ENCODE results near the gene GLRX2.
A peak's percentile ranks its signal among the peaks of the same experiment; 100 is the strongest.
"Not testable (repeated sequence)": the region's sequence is repeated elsewhere in the genome, so short reads cannot be mapped to it uniquely, and the experiment has no call there.

Gene GLRX2, protein sequence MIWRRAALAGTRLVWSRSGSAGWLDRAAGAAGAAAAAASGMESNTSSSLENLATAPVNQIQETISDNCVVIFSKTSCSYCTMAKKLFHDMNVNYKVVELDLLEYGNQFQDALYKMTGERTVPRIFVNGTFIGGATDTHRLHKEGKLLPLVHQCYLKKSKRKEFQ

DNA sequence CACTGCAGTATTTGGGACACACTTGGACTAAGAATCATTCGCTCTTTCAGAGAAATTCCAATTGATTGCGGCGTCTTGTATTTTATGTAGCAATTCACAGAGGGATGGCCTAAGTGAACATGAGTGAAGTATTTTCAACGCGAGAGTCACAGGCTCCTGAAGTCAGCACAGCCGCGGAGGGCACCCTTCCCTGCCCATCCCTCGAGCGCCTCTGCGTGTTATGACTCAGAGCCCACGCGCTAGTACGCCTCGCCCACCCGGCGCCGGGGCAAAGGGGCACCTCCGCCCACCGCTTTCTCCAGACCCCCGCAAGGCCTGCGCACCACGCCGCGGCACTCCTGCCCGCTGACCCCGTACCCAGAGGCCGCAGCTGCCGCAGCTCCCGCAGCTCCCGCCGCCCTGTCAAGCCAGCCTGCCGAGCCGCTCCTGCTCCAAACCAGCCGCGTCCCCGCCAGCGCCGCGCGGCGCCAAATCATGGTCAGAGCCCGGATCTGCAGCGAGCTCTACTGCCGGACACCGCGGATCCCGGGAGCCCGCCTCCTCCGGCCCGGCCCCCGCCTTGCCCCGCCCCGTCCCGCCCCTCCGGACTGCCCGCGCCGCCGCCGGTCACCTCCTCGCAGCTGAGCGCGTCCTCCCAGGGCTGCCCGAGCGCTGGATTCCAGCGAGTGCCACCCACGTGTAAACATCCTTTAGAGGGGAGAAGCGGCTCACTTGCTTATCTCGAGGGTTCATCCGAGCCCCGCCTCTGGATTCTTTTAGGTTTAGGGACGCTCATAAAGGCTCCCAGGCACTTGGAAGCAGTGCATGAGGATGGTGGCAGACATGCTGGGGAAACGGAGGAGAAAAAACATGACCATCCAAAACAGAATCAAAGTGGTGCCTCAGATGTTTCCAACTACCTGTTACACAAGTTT, at the start of gene GLRX2:
Gene GLRX2 (minus strand): TSS at position 508 of the 914 bp plus-strand sequence. CDS start 32 bp downstream, at position 476.
- peak; percentile 63 to 71 for DNase-seq

DNA sequence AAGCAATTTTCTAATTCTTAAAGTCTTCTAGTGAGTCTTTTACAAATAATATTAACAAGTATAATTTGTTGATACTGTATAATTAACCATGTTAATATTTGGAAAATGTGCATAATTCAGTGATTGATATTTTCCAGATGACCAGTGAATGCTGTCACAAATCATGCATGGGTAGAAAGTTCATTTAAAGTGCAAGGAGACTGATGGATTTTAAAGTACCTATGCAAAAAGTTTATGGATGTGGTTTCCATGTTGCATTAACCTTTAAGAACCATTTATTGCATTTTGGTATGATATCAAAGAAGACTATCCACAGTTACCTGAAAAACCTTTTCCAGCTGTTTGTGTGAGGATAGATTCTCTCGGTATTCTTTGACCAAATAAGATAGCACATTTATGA, 39.8 kb upstream of the GLRX2 start:
- no peak for DNase-seq

DNA sequence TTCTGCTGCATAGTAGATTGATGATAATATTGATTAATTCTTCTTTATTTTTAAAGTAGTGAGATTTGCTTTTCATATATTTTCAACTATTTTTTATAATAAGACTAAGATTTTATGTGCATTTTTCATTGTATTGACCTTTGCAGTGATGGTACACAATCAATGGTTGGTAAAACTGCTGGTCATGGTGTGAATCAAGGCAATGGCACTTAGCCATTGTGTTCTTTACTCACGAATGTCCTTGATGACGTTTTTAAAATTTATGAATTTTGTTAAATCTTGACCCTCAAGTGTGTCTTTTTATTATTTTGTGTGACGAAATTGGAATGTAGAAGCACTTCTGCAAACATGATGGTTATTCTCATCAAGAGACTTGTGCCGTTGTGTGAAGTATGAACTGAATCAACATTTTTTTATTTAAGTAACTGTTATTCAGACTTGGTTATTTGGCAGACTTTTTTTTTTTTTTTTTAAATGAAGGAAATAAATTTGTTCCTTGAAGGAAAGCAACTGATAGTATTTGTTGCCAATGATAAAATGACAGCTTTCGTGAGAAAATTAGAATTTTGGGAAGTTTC, 39.2 kb upstream of the GLRX2 start:
- no peak for DNase-seq

DNA sequence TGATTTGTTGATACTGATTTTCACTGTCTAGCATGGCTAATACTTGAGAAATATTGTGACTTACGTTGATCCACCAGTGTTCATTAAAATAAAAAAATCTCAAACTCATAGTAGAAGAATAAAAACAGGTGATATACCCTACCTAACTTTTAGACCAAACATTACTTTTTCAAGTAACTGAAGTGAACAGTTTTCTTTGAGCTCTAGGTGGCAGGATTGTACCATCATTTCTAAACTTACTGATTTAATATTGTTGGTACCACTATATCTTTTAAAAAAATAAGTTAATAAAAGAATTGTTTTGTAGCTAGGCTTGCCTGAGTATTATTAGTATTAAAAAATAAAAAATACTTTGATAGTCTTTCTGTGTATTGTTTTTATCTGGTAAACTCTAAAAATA, 38.1 kb upstream of the GLRX2 start:
- no peak for DNase-seq

DNA sequence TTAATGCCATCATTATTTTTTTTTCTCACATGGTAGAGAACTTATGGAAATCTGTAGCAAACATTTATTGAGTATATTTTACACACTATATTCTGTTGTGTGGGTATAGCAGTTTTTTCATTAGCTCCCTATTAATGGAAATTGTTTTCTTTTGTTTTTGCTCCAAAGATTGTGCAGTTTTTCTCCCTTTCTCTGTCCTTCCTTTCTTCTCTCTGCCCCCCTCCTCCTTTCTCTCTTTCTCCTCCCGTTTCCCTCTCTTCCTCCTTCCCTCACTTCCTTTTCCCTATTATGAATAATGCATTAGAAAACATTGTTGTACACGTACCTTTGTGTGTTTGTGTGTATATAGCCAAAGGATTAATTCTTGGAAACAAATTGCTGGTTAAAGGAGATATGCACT, 37.2 kb upstream of the GLRX2 start:
- DNase-seq = no peak

DNA sequence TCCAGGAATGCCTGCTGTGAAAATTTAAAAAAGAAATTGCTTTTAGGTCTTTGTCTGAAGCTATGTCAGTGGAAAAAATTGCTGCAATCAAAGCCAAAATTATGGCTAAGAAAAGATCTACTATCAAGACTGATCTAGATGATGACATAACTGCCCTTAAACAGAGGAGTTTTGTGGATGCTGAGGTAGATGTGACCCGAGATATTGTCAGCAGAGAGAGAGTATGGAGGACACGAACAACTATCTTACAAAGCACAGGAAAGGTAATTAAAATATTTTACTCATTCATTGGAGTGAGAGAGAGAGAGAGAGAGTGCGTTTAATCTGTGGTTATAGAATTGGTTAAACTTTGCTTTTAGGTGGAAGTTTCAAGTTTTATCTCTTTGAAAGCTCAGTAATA, 36.6 kb upstream of the GLRX2 start:
- DNase-seq = no peak

DNA sequence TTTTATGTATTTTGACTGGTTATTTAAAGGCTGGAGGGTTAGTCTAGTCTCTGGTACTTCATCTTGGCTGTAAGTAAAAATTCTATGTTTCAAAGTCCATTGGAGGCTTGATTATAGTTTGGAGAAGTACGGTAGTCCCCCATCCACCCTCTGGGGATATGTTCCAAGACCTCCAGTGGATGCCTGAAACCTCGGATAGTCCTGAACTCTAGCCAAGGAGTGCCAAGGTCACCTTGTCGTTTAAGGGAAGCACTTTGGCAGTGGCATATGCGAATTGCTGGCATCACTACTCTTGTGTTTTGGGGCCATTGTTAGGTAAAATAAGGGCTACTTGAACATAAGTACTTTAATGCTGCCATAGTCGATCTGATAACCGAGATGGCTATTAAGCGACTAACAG, 35.0 kb upstream of the GLRX2 start:
- no peak for DNase-seq

DNA sequence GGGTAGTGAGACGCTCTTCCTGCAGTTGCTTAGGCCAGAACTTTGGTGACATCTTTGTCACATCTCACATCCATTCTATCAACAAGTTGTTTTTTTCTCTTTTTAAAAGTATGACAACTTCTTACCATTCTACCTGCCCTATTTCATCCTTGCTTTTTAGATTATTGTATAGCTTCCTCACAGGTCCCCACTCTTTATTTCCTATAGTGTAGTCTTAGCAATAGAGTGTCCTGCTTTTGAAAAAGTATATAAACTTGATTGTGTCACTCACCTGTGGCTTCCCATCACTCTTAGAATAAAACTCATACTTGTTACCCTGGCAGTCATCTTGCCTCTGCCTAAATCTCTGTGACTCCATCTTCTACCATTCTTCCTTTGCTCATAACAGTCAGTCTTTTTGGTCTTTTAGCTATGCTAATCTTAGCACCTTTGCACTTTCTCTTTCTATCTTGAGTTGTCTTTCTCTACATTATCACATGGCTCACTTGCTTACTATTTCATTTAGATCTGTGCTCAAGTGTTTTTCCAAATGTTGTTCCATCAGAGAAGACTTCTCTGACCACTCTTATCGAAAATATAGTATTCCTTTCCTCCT, 26.1 kb upstream of the GLRX2 start:
- no peak for DNase-seq

DNA sequence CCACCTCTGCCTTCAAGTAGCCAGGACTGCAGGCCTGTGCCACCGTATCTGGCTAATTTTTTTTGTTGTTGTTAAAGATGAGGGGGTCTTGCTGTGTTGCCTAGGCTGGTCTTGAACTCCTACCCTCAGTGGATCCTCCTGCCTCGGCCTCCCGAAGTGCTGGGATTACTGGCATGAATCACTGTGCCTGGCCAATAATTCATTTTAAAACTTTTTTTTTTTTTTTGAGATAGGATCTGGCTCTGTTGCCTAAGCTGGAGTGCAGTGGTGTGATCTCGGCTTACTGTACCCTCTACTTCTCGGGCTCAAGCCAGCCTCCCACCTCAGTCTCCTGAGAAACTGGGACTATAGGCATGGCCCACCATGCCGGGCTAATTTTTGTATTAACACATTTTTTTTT, 20.2 kb upstream of the GLRX2 start:
- DNase-seq = no peak

DNA sequence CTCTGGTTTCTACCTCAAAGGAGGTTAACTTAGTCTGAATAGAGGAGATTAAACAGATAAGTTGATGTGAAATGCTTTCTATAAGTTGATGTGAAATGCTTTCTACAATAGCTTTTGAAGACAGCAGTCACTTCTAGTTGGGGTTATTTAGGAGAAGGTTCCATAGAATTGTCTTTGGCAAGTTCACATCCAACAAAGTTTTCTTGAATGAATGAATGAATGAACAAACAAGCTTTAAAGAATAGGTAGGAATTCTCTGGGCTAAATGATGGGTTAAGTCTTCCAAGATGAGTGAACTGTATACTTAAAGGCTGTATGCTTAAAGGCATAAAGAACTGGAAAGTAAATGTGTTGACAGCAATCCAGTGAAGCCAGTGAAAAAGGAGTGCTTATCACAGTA, 18.5 kb upstream of the GLRX2 start:
- no peak for DNase-seq

DNA sequence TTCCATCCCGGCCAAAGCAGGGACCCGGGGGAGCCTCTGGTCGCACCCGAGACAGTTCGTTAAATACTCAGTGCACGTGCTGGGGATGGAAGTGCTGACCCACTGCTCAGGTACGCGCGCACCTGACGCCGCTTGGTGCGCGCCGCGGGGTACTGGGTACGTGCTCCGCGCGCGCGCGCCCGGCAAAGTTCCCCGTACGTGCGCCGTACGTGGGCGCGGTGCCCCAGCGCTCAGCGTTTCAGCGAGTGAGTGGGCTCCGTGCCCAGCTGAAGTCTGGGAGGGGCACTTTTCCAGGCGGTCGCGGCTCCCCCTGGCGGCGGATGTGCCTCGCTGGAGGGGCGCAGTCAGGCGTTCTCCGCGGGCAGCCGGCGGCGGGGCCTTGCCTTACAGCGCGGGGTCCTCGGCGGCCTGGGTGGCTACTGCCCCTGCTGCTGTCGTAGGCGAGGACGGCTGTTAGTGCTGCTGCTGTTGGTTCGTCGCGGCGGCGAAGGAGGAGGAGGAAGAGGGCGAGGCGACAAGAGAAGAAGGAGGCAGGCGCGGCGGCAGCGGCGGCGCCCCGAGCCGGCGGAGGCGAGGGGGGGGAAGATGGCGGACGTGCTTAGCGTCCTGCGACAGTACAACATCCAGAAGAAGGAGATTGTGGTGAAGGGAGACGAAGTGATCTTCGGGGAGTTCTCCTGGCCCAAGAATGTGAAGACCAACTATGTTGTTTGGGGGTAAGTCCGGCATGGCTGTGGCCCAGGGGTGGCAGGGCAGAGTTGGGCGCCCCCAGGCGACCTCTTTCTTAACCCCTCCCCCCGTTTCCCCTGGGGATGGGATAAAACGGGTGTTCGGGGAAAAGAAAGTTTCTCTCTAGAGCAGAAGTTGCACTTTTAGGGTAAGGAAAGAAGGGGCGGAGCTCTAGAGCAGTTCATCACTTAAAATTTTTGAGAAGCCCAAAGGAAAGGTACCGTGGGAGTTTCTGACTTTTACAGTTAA, 16.7 kb upstream of the GLRX2 start, which contains the start of gene CDC73:
Gene CDC73 (plus strand): TSS at position 416 of the 978 bp plus-strand sequence. CDS start 170 bp downstream, at position 586.
- peak; percentile 99 to 100 for DNase-seq

DNA sequence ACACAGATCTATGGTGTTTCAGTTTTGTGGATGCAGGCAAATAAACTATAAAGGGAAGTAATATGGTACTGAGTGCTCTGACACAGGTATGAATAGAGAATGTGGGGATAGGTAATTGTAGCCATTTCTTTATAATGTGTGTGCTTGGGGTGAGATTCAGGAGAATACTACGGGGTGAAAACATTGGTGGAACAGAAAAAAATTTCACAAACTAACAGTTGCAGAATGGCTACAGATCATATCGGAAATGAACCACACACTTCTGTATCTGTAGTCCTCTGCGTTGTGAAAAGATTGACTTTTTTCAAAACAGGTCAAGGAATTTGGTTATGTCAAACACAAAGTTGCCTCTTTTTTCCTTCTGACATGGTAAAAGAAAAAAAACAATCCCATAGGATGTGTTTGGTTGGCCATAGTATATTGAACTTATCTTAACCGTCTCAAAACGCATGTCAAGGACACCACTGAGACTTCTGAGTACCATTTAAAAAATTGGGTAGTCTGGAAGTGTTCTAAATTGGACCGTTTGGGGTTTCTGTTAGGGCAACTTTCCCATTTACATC, 15.5 kb upstream of the GLRX2 start:
- no peak for DNase-seq

DNA sequence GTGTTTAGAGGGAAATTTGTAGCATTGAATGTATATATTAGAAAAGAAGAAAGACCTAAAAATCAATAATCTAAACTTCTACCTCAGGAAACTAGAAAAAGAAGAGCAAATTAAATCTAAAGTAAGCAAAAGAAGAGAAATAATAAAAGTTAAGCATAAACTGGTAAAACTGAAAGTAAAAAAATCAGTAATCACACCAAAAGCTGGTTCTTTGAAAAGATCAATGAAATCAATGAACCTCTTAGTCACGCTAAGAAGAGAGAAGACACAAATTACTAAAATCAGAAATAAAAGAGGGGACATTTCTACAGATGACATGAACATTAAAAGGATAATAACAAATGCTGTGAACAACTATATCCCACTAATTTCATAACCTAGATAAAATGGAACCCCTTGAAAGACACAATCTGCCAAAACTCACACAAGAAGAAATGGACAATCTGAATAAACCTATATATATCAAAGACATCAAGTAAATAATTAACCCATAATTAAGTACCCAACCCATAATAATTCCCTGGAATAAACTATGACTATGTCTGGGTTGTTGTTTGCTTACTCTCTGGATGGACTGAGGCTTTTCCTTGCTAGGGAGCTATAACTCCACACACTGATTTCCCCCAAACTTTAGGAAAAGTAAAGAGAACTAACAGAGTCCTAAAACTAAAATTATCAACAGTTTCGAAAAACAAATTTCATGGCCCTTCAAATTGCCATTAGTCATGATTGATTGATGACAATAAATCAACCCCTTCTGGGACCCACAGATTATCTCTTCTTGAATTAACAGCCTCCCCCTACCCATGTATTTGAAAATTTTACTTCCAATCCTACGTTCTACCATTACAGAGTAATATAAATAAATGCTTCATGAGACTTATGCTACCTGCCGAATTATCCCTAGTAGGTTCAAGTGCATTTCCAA, 13.9 kb upstream of the GLRX2 start:
- no peak for DNase-seq

DNA sequence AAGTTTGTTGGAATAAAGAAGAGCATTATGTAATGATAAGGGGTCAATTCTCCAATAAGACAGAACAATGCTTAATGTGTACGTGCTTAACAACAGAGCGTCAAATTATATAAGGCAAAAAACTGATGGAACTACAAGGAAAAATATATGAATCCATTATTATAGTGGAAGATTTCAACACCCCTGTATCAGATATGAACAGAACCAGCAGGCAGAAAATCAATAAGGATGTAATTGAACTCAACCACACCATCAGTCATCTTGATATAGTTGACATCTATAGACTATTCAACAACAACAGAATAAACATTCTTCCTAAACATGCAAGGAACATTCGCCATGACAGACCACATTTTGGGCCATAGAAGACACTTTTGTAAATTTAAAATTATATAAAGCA, 13.0 kb upstream of the GLRX2 start:
- DNase-seq = no peak

DNA sequence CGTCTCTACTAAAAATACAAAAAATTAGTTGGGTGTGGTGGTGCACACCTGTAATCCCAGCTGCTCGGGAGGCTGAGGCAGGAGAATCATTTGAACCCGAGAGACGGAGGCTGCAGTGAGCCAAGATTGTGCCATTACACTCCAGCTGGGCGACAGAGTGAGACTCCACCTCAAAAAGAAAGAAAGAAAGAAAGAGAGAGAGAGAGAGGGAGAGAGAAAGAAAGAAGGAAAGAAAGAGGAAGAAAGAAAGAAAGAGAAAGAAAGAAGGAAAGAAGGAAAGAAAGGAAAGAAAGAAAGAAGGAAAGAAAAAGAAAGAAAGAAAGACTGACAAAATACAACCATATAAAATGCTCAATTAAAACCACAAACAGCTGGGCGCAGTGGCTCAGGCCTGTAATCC, 12.0 kb upstream of the GLRX2 start:
- DNase-seq = not testable (repeated sequence)

DNA sequence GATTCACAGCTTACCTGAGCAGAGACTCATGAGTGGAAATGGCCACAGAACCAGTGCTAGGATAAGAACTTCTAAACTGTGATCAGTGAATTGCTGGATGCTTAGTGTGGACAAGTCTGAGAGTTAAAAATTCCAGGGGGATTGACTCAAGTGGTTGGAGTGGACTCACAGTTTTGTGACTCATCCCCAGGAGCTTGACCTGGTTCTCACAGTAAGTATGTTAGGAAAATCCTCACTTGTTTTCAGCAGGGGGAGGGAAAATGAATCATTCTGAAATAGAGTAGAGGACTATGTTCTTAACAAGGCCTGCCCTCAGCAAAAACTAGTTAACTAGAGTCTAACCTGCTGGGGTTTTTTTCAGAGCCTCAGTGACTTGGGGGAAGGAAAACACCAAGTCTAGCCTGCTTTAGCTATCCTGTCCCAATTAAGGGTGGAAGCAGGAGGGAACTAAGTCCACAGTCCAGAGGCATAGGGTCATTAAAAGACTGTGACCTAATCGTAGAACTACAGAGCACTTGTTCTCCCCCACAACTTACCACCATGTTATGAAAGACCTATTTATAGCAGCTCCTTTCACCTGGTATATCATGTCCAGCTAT, 10.5 kb upstream of the GLRX2 start:
- DNase-seq = no peak

DNA sequence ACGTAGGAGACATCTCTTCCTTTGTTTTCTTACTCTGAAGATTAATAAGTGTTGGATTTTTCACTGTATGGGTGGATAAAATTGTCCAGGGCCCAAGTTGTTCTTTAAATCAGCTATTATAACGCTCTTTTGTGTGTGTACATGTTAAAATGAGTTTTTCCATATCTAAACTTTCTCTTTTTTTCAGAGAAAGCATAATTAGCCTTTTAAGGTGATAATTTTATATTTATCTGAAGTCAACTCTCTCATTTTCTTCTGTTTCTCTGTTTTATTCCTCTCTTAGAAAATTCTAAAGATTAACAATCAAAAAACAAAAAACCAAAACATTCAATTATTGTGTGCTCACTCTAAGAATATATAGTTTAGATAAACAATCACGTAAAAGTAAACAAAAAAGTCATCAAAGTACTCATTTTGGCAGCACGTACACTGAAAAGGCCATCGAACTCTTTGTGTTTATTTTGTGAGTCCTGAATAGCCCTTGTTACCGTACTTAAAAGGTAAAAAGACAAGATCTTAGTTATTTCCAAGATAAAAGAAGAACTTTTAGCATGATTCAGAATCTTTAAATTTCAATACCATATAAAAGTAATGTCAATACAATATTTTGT, 9.4 kb upstream of the GLRX2 start:
- no peak for DNase-seq

DNA sequence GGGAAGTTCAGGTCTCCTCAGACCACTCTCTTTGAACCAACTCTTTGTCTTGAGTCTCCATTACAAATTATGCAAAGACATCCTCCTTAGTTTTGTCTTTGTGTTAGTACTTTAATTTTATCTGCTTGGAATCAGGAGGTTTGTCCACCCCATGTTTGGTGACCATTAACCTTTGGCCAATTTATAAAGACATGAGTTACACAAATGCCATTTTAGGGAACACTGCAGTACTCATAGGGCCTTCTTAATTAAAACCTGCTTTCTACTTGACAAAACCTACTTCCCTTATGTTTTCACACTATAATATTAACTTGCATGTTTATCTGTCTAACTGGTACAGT, 8.7 kb upstream of the GLRX2 start:
- DNase-seq = no peak

DNA sequence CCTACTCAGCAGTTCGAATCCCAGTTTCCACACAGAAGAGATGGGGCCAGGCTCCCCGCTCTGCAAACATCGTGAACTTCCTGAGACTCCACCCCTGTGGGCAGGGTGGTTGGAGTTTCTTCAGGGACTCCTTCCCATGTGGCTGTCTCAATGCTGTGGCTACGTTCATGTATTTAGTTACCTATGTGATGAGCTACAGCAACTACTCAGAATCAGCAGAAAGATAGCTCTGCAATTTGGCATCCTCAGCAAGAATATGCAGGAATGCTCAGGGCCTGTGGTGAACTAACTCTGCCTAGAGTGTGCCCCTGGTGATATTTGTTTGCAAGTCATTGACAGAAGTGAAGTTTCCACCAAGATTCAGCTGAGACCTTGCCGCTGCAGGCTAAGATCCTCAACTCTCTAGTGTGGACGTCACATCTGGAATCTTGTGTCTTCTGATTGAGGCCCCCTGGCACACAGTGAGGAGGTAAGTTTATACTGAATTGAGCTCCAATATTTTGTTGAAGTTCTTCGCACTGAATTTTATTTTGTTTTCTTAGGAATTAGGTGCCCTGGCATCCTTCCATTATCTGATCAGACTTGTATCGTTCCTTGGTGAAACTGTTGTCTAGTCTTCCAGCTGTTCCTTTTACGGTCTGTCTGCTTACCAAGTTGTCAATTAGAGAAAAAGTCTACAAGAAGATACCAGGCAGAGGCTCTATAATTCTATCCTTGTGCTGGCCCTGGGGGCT, 8.2 kb upstream of the GLRX2 start:
- DNase-seq = no peak

Data from activated CD4-positive, alpha-beta T cell treated with anti-CD3 and anti-CD28 coated beads, Interleukin-2, amount 50 U/mL, for 4 hours (primary cell).